K562 (cell line): ENCODE measurements around the gene SLC48A1. TPM values are rescaled to one million over a fixed set of nuclear protein-coding genes. Genes with fewer than 3 reads are reported as not detected.
A peak's percentile ranks its signal among the peaks of the same experiment; 100 is the strongest.

ENCODE experiments used
- ADNP ChIP-seq: fragments of 200-800 bp; sonication (Bioruptor generic); IDR thresholded peaks from 2 replicates; pipeline ENCODE4 v1.6.1; 2016; ENCODE audit warnings: missing genetic modification characterization, missing compliant biosample characterization
- ARHGAP35 ChIP-seq: fragments of 450-650 bp; IDR thresholded peaks from 2 replicates; pipeline ENCODE4 v1.6.1; 2018; ENCODE audit not compliant: partially characterized antibody
- CREBBP ChIP-seq: IDR thresholded peaks from one replicate; pipeline ENCODE4 v1.6.1; 2012; ENCODE audit warnings: low read depth, mild to moderate bottlenecking, control low read depth, inconsistent platforms, low read length
- EP300 ChIP-seq: IDR thresholded peaks from 2 replicates; pipeline ENCODE4 v1.6.1; 2012; ENCODE audit warnings: low read length, improper control_type of control experiment
- ESRRA ChIP-seq: fragments of 450-650 bp; IDR thresholded peaks from 2 replicates; pipeline ENCODE4 v1.6.1; 2014; ENCODE audit warnings: low read depth, mild to moderate bottlenecking, moderate library complexity, borderline replicate concordance
- HDGF ChIP-seq: fragments of 450-650 bp; IDR thresholded peaks from 2 replicates; pipeline ENCODE4 v1.6.1; 2016
- HES1 ChIP-seq: fragments of 450-650 bp; IDR thresholded peaks from 2 replicates; pipeline ENCODE4 v1.6.1; 2016; ENCODE audit warnings: low read depth, mild to moderate bottlenecking, moderate library complexity
- HMG20B ChIP-seq: fragments of 250-450 bp; sonication (Bioruptor Pico); IDR thresholded peaks from 2 replicates; pipeline ENCODE4 v1.5.0; 2021; ENCODE audit warnings: mild to moderate bottlenecking
- KLF1 ChIP-seq: fragments of 450-650 bp; IDR thresholded peaks from 2 replicates; pipeline ENCODE4 v1.6.1; 2016; ENCODE audit warnings: missing genetic modification characterization, missing compliant biosample characterization
- MBD2 ChIP-seq: sonication (generic); IDR thresholded peaks from 2 replicates; pipeline ENCODE4 v1.6.1; 2016; ENCODE audit warnings: low read depth, borderline replicate concordance
- PCBP1 ChIP-seq: fragments of 200-400 bp; formaldehyde crosslinking; IDR thresholded peaks from 2 replicates; pipeline ENCODE4 v1.6.1; 2018; ENCODE audit warnings: mild to moderate bottlenecking, low read depth, low read length; ENCODE audit not compliant: poor library complexity, severe bottlenecking
- PRDM10 ChIP-seq: fragments of 450-650 bp; IDR thresholded peaks from 2 replicates; pipeline ENCODE4 v1.6.1; 2018; ENCODE audit not compliant: partially characterized antibody
- SAP30 ChIP-seq: fragments of 200-600 bp; sonication (generic); IDR thresholded peaks from 2 replicates; pipeline ENCODE4 v1.6.1; 2012; ENCODE audit warnings: borderline replicate concordance, low read depth, mild to moderate bottlenecking, moderate library complexity, low read length, control low read depth, inconsistent platforms; ENCODE audit not compliant: insufficient read depth, poor library complexity, severe bottlenecking
- TARDBP ChIP-seq: fragments of 450-650 bp; IDR thresholded peaks from 2 replicates; pipeline ENCODE4 v1.6.1; 2016
- TCF3 ChIP-seq: sonication (generic); formaldehyde crosslinking; IDR thresholded peaks from 2 replicates; pipeline ENCODE4 v1.4.0; 2020; ENCODE audit warnings: mild to moderate bottlenecking, missing genetic modification reagents
- ZBTB12 ChIP-seq: fragments of 250-450 bp; sonication (Bioruptor Pico); IDR thresholded peaks from 2 replicates; pipeline ENCODE4 v1.4.0; 2020
- ZEB2 ChIP-seq: fragments of 450-650 bp; IDR thresholded peaks from 2 replicates; pipeline ENCODE4 v1.6.1; 2016
- ZKSCAN3 ChIP-seq: fragments of 250-450 bp; sonication (Bioruptor Pico); IDR thresholded peaks from 2 replicates; pipeline ENCODE4 v1.4.0; 2020
- ZNF140 ChIP-seq: fragments of 250-450 bp; sonication (Bioruptor Pico); IDR thresholded peaks from 2 replicates; pipeline ENCODE4 v1.8.0; 2021; ENCODE audit warnings: moderate library complexity, mild to moderate bottlenecking, inconsistent platforms
- ZNF175 ChIP-seq: fragments of 200-800 bp; sonication (Bioruptor generic); IDR thresholded peaks from 2 replicates; pipeline ENCODE4 v1.6.1; 2016; ENCODE audit warnings: low read depth, mild to moderate bottlenecking, missing genetic modification characterization, missing compliant biosample characterization
- ZNF274 ChIP-seq: IDR thresholded peaks from 2 replicates; pipeline ENCODE4 v1.6.1; 2011; ENCODE audit warnings: low read depth, mild to moderate bottlenecking, low read length, moderate library complexity, borderline replicate concordance
- polyA plus RNA-seq, 8 experiments: library from polyadenylated mRNA; depleted of rRNA in 4 of 8; stranded (reverse) in 5 of 8; unstranded in 3 of 8; fragments of >200 nt; fragmentation: Nextera tagmentation in 2 of 8; fragmentation: Illumina TruSeq in 1 of 8; extraction: Ambion mirVana in 2 of 8; extraction: Trizol in 1 of 8; gene quantifications; 2 replicates each; pipeline versions ENCODE4 v1.2.1 to v1.2.3, GENCODE V29; 2011 to 2014; ENCODE audit warnings: inconsistent platforms in 1 of 8, missing spikeins in 1 of 8
- total RNA-seq, 7 experiments: library from RNA; depleted of rRNA in 6 of 7; stranded (reverse); fragments of >200 nt in 6 of 7; fragmentation: Illumina TruSeq in 2 of 7; extraction: Trizol in 2 of 7; gene quantifications; 2 replicates each; pipeline versions ENCODE4 v1.2.1 to v1.2.3, GENCODE V29; 2011 to 2021; ENCODE audit warnings: low replicate concordance in 1 of 7
- TF ChIP-seq, protein P1 (sequence below): fragments of 250-450 bp; sonication (Bioruptor Pico); IDR thresholded peaks from 2 replicates; pipeline ENCODE4 v1.9.0; 2021; ENCODE audit warnings: mild to moderate bottlenecking
- TF ChIP-seq, protein P2 (sequence below): IDR thresholded peaks from 2 replicates; pipeline ENCODE4 v1.6.1; 2016; ENCODE audit warnings: missing genetic modification characterization, missing compliant biosample characterization

SLC48A1 gene
- total and polyA plus RNA-seq, 9 of the 15 experiments (the other 6 are each of a cell fraction or from before 2014, with no cell fraction given) = 10.7 to 37.5 (median 18.7) TPM

DNA sequence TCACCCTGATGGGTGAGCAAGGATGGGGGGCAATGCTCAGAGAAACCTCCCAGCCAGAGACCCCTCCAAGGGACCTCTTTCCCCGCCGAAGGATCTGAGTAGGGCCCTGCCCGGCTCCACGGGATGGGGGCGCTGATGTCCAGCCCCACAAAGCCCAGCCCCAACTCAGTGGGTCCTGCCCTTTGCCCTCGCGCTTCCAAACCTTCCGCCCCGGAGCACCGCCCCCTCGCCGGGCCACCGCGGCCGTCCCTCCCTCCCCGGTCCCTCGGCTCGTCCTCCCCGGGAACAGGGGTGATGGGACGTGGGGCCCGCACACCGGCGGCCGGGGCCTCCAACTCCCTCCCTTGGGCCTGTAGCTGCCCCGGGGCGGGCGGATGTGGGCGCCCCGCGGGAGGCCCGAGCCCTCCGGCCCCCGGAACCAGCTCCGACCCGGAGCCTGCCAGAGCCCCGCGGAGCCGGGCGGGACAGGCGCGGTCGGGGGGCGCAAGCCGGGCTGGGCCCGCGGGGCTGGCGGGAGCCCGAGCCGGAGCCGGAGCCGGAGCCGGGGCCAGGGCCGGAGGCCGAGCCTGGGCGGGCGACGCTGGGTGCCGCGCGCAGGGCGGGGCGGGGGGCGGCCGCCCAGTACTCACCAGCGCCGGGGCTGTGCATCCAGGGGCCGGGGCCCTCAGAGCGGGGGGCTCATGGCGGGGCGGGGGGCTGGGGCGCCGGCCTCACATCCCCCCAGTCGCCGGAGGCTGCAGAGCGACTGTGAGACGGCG lies 46.3 kb downstream of the SLC48A1 start (continued):
- no peak for TF ChIP-seq SAP30
- TF ChIP-seq ZEB2 = no peak
- no peak for TF ChIP-seq CREBBP
- TF ChIP-seq KLF1 = no peak
- TF ChIP-seq ZNF140 = no peak
- TF ChIP-seq ZBTB12 (CRISPR knock-in tag) = no peak
- no peak for TF ChIP-seq ZKSCAN3
- no peak for TF ChIP-seq HES1
- no peak for TF ChIP-seq EP300
- peak; percentile 30; the same call in 1 of the 2 replicates for TF ChIP-seq ESRRA
- no peak for TF ChIP-seq ARHGAP35
- TF ChIP-seq ADNP = no peak
- TF ChIP-seq PRDM10 = no peak
- TF ChIP-seq ZNF175 (CRISPR knock-in tag) = no peak
- no peak for TF ChIP-seq HMG20B
- TF ChIP-seq MBD2 = no peak
- no peak for TF ChIP-seq ZNF274
- no peak for TF ChIP-seq TCF3 (CRISPR knock-in tag)
- TF ChIP-seq, protein P1, sequence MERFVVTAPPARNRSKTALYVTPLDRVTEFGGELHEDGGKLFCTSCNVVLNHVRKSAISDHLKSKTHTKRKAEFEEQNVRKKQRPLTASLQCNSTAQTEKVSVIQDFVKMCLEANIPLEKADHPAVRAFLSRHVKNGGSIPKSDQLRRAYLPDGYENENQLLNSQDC (CRISPR knock-in tag) = no peak
- no peak for TF ChIP-seq HDGF
- TF ChIP-seq TARDBP = no peak
- TF ChIP-seq, protein P2, sequence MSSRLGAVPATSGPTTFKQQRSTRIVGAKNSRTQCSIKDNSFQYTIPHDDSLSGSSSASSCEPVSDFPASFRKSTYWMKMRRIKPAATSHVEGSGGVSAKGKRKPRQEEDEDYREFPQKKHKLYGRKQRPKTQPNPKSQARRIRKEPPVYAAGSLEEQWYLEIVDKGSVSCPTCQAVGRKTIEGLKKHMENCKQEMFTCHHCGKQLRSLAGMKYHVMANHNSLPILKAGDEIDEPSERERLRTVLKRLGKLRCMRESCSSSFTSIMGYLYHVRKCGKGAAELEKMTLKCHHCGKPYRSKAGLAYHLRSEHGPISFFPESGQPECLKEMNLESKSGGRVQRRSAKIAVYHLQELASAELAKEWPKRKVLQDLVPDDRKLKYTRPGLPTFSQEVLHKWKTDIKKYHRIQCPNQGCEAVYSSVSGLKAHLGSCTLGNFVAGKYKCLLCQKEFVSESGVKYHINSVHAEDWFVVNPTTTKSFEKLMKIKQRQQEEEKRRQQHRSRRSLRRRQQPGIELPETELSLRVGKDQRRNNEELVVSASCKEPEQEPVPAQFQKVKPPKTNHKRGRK (tag) = no peak
- TF ChIP-seq PCBP1 = peak; percentile 62
